ENCODE results near the gene RIMS3. TPM values are rescaled to one million over a fixed set of nuclear protein-coding genes. Genes with fewer than 3 reads are reported as not detected.

RIMS3 gene
- polyA plus RNA-seq, 1 donor (not counting 4 experiments of a cell fraction or from before 2014, with no cell fraction given) = 1.7 TPM

- FAIRE-seq (no peak), DNase-seq (ENCODE audit: low read depth, low spot score) (no peak)
- no peak overlapping the region for H3K27ac ChIP-seq (ENCODE audit: control insufficient read depth, insufficient read depth, low read length)
- TF ChIP-seq CTCF (optimal IDR thresholded peaks at IDR 0.05 in 1 of 3, IDR thresholded peaks at IDR 0.05 in 1 of 3, conservative IDR thresholded peaks at IDR 0.05 in 1 of 3; ENCODE audit: extremely low read depth in 1 of 3, insufficient read depth in 2 of 3, low read length in 3 of 3) (peak in 1 of 3 experiments; percentile 14), EZH2 (IDR thresholded peaks at IDR 0.05; ENCODE audit: low read length) (no peak)
- no peaks in the 10 kb centered on the region for H3K36me3 ChIP-seq (ENCODE audit: control insufficient read depth in 2 of 2, extremely low read depth in 1 of 2, insufficient read depth in 2 of 2, low read length in 2 of 2)
- peaks cover 2% of the 10 kb centered on the region for H3K27me3 ChIP-seq (ENCODE audit: control insufficient read depth, extremely low read depth, insufficient read depth, low read length)
- peak overlapping the region; percentile 46 for H3K4me2 ChIP-seq (ENCODE audit: control insufficient read depth, extremely low read depth, insufficient read depth, low read depth, low read length)
- H2AFZ ChIP-seq (ENCODE audit: control insufficient read depth, low read length) = no peak overlapping the region
- no peak overlapping the region for H3K4me3 ChIP-seq (ENCODE audit: control insufficient read depth in 2 of 3, extremely low read depth in 1 of 3, insufficient read depth in 2 of 3, low read depth in 1 of 3, low read length in 3 of 3)
- H3K79me2 ChIP-seq (ENCODE audit: control insufficient read depth, insufficient read depth, low read length) = no peaks in the 10 kb centered on the region
- dilution Hi-C loops (cut with MboI; ENCODE audit: extremely low pct_ligation_motif_present, low sequenced_read_pairs) = no loop called here
- H3K9me3 ChIP-seq (ENCODE audit: control insufficient read depth, low read depth, low read length) = no peaks in the 10 kb centered on the region
- no peak overlapping the region for H3K9ac ChIP-seq (ENCODE audit: control insufficient read depth, extremely low read depth, insufficient read depth, low read length)
- peaks cover 33% of the 10 kb centered on the region for H3K4me1 ChIP-seq (ENCODE audit: control insufficient read depth, extremely low read depth, insufficient read depth, low read length)
- no peaks in the 10 kb centered on the region for H4K20me1 ChIP-seq (ENCODE audit: control insufficient read depth, extremely low read depth, insufficient read depth, low read length)
- no peaks in the 10 kb centered on the region for H3K9me1 ChIP-seq (ENCODE audit: control insufficient read depth, extremely low read depth, insufficient read depth, low read length)
Measured at GRCh38 chr1:40651138-40651857, 14.2 kb downstream of the RIMS3 start.

GRCh38 chr1:40650075-40650474 lies 15.4 kb downstream of the RIMS3 start:
- peak; percentile 58 for FAIRE-seq
- DNase-seq (ENCODE audit: low read depth, low spot score) = no peak

More at GRCh38 chr1:40650075-40650474, 15.4 kb downstream of the RIMS3 start:
- peaks cover 33% of the 10 kb centered on the region for H3K4me1 ChIP-seq (ENCODE audit: control insufficient read depth, extremely low read depth, insufficient read depth, low read length)
- H2AFZ ChIP-seq (ENCODE audit: control insufficient read depth, low read length) = no peak overlapping the region
- peak in 2 of 3 experiments; percentile 19 to 52 for TF ChIP-seq CTCF (optimal IDR thresholded peaks at IDR 0.05 in 1 of 3, IDR thresholded peaks at IDR 0.05 in 1 of 3, conservative IDR thresholded peaks at IDR 0.05 in 1 of 3; ENCODE audit: extremely low read depth in 1 of 3, insufficient read depth in 2 of 3, low read length in 3 of 3)
- no peak for TF ChIP-seq EZH2 (IDR thresholded peaks at IDR 0.05; ENCODE audit: low read length)
- H3K9me3 ChIP-seq (ENCODE audit: control insufficient read depth, low read depth, low read length) = no peaks in the 10 kb centered on the region
- H4K20me1 ChIP-seq (ENCODE audit: control insufficient read depth, extremely low read depth, insufficient read depth, low read length) = no peaks in the 10 kb centered on the region
- no peak overlapping the region for H3K4me2 ChIP-seq (ENCODE audit: control insufficient read depth, extremely low read depth, insufficient read depth, low read depth, low read length)
- H3K27ac ChIP-seq (ENCODE audit: control insufficient read depth, insufficient read depth, low read length) = no peak overlapping the region
- H3K36me3 ChIP-seq (ENCODE audit: control insufficient read depth in 2 of 2, extremely low read depth in 1 of 2, insufficient read depth in 2 of 2, low read length in 2 of 2) = no peaks in the 10 kb centered on the region
- H3K79me2 ChIP-seq (ENCODE audit: control insufficient read depth, insufficient read depth, low read length) = no peaks in the 10 kb centered on the region
- H3K9me1 ChIP-seq (ENCODE audit: control insufficient read depth, extremely low read depth, insufficient read depth, low read length) = no peaks in the 10 kb centered on the region
- peaks cover 2% of the 10 kb centered on the region for H3K27me3 ChIP-seq (ENCODE audit: control insufficient read depth, extremely low read depth, insufficient read depth, low read length)
- dilution Hi-C loops (cut with MboI; ENCODE audit: extremely low pct_ligation_motif_present, low sequenced_read_pairs) = no loop called here
- no peak overlapping the region for H3K4me3 ChIP-seq (ENCODE audit: control insufficient read depth in 2 of 3, extremely low read depth in 1 of 3, insufficient read depth in 2 of 3, low read depth in 1 of 3, low read length in 3 of 3)
- H3K9ac ChIP-seq (ENCODE audit: control insufficient read depth, extremely low read depth, insufficient read depth, low read length) = no peak overlapping the region

All from keratinocyte (primary cell).